Neural progenitor cell (in vitro differentiated cells): ENCODE measurements around the gene AUTS2.

Experiments used
- EZH2 ChIP-seq: fragments of 200-600 bp; sonication (generic); IDR thresholded peaks from 2 replicates; pipeline ENCODE4 v1.6.1; 2017; ENCODE audit warnings: antibody characterized with exemption, mild to moderate bottlenecking, moderate library complexity
- EZH2phosphoT487 ChIP-seq: fragments of 200-600 bp; sonication (generic); IDR thresholded peaks from 2 replicates; pipeline ENCODE4 v1.6.1; 2017; ENCODE audit warnings: antibody characterized with exemption
- TF ChIP-seq, protein P1 (sequence below): fragments of 200-600 bp; sonication (generic); IDR thresholded peaks from 2 replicates; pipeline ENCODE4 v1.5.1; 2017; ENCODE audit warnings: antibody characterized with exemption, mild to moderate bottlenecking

DNA sequence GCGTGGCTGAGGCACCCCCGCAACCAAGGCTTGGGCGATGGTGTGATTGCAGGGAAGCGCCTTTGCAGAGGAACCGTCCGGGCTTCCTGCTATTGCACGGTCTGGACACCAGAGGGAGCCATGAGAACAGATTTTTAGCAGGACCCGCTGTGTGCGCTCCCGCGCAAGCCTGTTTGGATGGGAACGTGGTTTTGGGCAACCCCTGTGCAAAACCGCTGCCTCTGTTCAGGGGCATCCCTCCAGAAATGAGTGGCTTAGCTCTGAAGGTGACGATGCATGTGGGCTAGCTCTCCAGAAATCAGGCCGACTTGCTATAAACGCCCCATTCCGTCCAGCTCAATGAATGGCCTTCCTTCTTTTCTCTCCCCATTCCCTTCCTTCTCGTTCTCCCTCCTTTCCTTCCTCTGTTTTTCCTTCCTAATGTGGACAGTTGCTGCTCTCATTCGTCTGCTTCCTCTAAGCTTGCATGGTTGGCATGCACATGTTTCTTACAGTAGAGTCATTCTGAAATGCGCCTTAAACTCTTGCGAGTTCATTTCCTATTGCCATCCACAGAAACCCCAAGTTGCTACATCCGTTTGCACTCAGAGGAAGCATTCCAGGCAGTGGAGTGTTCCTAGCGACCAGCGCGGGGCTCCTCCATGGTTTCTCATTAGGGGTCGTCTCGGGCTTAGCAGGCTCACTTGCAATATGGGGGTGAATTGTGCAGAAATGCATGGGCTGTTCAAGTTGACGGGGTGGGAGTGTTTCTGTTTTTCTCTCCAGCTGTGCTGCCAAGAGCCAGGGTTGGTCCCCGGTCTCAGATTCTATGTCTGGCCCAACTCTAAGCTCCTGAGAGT lies 1231.2 kb downstream of the AUTS2 start:
- TF ChIP-seq, protein P1, sequence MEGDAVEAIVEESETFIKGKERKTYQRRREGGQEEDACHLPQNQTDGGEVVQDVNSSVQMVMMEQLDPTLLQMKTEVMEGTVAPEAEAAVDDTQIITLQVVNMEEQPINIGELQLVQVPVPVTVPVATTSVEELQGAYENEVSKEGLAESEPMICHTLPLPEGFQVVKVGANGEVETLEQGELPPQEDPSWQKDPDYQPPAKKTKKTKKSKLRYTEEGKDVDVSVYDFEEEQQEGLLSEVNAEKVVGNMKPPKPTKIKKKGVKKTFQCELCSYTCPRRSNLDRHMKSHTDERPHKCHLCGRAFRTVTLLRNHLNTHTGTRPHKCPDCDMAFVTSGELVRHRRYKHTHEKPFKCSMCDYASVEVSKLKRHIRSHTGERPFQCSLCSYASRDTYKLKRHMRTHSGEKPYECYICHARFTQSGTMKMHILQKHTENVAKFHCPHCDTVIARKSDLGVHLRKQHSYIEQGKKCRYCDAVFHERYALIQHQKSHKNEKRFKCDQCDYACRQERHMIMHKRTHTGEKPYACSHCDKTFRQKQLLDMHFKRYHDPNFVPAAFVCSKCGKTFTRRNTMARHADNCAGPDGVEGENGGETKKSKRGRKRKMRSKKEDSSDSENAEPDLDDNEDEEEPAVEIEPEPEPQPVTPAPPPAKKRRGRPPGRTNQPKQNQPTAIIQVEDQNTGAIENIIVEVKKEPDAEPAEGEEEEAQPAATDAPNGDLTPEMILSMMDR: peak; percentile 77
- no peak for TF ChIP-seq EZH2phosphoT487
- TF ChIP-seq EZH2: no peak
